Measurements from ENCODE around the gene PLA2G4B.

PLA2G4B gene

DNA sequence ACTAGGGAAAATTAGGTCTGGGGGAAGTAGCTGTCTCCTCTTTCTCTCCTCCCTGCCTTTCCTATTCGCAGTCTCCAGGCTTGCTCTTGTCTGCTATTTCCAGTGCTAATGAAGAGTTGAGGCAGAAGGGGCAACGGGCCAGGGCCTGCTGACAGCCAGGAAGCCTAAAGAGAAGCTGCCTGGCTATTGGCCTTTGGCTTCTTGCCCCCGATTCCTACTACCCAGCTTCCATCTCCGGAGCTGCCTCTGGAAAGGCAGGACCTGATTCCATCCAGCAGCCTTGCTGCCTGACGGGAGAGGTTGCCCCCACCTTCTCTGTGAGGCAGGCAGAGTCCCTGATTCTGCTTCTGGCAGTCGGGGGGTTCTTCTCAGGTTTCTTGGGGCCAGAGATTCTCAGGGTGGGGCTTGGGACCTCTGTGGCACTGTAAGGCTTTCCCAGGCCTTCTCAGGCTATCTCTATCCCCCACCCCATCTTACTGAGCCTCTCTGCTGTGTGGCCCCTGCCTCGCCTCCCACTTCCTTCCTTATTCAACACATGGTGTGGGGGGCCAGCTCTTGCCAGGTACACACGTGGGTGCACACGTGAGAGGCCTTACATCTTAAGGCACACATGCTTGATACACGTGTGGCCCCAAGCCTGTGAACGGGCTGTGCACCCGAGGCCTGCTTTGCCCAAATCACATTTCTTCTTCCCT lies 29.0 kb upstream of the PLA2G4B start:
- no peak for DNase-seq (ENCODE audit: low read depth in 2 of 2)

DNA sequence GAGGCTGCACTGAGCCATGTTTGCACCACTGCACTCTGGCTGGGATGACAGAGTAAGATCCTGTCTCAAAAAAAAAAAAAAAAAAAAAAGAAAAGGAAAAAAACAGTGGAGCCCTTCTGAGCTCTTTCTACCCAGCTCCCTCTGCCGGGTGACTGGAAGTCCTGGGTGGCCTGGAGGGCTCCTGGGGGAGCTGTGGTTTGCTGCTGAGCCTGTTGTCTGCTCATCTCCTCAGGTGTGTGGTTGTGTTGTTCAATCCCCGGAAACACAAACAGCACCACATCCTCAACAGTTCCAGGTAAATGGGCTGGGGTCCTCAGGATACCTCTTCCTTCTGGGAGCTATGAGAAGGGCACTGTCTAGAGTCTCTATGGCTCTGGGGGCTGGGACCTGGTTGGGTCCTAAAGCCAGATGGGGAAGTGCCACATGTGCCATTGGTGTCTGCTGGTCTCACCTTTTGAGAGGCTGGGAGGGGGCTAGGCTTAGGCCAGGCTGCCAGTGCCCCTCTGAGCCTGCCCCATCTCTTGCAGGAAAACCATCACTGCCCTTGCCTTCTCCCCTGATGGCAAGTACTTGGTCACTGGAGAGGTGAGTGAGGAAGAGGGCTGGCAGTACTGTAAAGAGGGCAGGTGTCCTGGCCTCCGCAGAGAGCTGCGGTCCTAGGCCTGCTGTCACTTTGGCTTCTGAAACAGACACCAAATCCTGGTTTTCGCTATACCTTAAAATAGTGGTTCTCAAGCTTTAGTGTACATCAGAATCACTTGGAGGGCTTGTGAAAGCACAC lies 27.8 kb upstream of the PLA2G4B start:
- DNase-seq (ENCODE audit: low read depth in 2 of 2) = no peak

DNA sequence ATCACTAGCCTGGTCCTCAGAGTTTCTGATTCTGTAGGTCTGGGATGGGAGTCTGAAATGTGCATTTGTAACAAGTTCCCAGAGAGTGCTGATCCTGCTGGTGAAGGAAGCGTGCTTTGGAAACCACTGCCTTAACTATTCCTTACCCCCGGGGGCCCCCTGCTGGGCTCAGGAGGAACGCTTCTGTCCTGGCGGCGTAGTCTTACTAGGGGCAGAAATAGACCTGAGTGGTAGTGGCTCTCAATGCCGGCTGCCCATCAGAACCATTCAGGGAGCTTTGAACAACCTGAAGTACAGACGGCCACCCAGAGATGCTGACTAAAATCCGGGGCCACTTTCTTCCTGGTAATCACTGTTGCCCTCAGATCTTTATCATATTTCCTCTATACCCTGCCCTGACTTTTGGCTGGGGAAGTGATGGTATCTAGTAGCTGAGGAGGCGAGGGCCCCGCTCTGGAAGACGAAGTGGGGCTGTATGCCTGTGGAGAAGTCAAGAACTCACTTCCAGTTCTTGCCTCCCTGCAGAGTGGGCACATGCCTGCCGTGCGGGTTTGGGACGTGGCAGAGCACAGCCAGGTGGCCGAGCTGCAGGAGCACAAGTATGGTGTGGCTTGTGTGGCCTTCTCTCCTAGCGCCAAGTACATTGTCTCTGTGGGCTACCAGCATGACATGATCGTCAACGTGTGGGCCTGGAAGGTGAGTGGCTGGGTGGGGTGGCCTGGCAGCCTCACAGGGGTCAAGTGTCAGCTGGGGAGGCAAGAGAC lies 27.0 kb upstream of the PLA2G4B start:
- DNase-seq (ENCODE audit: low read depth in 2 of 2) = peak; percentile 57 to 68

DNA sequence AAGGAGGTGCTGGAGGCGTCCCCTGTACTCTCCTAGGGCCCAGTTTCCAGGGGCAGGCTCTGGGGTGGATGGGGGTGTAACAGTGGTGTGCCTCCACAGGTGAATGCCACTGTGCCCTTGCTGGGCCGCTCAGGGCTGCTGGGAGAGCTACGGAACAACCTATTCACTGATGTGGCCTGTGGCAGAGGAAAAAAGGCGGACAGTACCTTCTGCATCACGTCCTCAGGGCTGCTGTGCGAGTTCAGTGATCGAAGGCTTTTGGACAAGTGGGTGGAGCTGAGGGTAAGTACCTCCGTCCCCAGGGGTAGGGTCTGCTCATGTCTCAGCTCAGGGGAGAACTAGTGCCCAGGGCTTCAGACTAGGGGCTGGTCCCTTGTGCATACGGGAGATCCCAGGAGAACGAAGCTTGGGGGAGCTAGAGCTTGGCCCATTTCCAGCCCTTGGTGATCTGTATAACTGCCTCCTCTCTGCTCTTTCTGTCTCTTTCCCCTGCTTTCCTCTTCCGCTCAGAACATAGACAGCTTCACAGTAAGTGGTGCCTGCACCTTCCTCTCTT lies 25.7 kb upstream of the PLA2G4B start:
- no peak for DNase-seq (ENCODE audit: low read depth in 2 of 2)

DNA sequence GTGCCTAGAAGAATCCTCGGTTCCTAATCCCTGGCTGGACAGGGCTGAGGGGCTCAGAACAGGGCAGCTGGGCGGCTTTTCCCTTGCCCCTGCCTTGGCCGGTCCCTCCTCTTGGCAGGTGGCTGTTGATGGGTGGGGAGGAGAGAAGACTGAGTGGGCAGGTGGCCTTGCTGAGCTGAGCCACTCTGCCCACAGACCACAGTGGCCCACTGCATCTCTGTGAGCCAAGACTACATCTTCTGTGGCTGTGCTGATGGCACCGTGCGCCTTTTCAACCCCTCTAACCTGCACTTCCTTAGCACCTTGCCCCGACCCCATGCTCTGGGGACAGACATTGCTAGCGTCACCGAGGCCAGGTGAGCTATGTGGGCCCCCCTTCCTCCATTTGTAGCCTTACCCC lies 25.2 kb upstream of the PLA2G4B start:
- no peak for DNase-seq (ENCODE audit: low read depth in 2 of 2)

DNA sequence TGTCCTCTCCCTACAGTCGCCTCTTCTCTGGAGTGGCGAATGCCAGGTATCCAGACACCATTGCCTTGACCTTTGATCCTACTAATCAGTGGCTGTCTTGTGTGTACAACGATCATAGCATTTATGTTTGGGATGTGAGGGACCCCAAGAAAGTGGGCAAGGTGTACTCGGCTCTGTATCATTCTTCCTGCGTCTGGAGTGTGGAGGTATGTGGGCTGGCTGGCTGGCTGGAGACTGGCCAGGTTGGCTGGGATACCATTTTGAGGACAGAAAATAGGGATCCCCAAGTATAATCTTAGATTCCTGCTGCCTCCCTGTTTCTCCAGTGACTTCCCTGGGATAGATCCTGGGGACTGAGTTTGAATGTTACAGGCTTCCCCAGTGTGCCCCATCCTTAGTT lies 24.1 kb upstream of the PLA2G4B start:
- no peak for DNase-seq (ENCODE audit: low read depth in 2 of 2)

DNA sequence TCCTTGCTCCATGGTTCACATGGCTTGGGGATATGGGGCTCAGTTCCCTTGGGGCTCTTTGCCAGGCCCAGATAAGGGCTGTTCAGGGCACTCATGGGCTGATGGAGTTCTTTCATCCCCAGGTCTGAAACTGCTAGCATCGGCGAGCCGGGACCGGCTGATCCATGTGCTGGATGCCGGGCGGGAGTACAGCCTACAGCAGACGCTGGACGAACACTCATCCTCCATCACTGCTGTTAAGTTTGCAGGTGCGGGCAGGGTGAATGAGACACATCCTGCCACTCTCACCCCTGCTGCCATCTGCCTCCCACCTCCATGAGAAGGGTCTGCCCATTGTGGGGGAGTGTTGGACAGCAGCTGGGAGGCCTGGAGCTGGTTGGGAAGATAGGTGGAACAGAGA lies 21.9 kb upstream of the PLA2G4B start:
- no peak for DNase-seq (ENCODE audit: low read depth in 2 of 2)

DNA sequence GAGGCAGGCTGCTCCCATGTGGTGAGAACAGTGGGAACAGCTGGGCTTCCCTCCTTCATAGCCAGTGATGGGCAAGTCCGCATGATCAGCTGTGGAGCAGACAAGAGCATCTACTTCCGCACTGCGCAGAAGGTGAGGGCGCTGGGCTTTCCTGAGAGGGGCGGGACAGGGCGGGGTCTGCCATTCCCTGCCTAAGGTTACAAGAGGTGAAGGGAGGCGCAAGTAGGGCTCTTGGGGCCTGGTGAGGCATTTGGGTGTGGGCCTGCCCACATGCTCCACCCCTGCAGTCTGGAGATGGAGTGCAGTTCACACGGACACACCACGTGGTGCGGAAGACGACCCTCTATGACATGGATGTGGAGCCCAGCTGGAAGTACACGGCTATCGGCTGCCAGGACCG lies 21.3 kb upstream of the PLA2G4B start:
- no peak for DNase-seq (ENCODE audit: low read depth in 2 of 2)

DNA sequence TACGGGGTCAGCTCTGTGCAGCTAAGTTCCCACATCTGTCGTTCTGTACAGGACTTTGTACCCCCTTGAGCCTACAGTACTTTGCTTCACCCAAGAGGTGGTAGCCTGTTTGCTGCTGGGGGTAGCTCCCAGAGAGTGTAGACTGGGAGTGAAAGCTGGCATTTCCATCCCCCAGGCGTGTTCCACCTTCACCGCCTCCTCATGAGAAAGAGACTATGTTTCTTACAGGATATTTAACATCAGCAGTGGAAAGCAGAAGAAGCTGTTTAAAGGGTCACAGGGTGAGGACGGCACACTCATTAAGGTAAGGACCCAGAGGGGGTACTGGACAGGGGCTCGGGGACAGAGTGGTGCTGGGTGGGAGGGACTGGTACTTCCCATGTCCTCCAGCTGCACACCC lies 20.9 kb upstream of the PLA2G4B start:
- no peak for DNase-seq (ENCODE audit: low read depth in 2 of 2)

DNA sequence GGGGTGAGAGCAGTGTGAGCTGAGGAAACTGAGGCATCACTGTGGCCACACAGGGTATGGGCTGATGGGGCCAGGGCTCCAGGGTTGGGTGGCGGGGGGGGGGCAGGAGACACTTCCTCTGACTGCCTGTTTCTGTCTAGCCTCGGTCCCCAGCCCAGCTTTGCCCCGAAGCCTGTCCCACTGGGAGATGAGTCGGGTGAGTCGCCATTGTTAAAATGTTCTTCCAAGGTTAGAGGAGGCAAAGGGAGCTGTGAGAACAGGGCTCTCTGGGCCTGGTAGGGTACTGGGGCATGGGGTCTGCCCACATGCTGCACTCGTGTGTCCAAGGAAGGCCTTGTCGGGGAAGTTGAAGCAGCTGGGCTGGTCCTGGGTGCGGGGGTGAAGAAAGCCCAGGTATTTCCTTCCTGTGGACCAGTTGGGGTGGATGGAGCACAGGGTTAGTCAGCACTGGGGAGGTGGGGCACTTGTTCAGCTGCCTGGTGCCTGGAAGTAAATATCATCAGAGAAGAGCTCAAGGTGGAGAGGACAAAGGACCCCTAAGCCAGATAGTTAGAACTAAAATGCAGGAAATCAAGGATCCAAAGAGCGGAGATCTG lies 19.1 kb upstream of the PLA2G4B start:
- no peak for DNase-seq (ENCODE audit: low read depth in 2 of 2)

DNA sequence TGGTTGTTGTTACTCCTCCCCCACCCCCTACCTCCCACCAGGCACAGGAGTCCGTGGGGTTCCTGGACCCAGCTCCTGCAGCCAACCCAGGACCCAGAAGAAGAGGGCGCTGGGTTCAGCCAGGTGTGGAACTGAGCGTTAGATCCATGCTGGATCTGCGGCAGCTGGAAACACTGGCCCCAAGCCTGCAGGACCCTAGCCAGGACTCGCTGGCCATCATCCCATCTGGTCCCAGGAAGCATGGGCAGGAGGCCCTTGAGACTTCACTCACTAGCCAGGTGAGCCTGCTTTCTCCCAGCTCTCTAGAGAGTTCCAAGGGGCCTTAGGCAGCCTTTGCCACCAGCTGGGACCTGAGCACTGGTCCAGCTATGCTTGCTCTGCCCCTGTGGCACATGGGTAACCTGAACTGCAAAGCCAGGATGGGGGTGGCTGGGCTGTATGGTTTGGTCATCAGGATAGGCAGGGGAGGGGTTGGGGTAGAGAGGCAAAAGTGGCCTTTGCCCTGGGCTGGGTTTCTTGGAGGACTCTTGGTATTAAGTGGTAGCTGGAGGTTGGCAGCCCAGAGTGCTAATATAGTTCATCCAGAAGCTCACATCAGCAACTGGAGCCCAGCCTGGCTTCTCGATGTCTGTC lies 17.7 kb upstream of the PLA2G4B start:
- DNase-seq (ENCODE audit: low read depth in 2 of 2) = no peak

DNA sequence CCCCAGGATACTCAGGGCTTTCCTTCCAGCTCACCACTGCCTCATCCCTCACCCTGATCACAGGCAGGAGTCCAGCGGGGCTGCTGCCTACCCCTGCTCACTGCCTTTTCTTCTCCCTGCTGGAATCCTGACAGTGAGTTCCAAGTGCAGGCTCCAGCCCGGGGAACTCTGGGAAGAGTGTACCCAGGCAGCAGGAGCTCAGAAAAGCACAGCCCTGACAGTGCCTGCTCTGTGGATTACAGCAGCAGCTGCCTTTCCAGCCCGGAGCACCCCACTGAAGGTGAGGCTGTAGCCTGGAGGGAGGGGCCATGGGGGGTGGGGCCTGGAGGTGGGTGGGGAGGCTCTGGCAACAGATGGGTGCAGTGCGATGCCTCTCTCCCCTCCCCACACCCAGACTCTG lies 16.8 kb upstream of the PLA2G4B start:
- no peak for DNase-seq (ENCODE audit: low read depth in 2 of 2)

DNA sequence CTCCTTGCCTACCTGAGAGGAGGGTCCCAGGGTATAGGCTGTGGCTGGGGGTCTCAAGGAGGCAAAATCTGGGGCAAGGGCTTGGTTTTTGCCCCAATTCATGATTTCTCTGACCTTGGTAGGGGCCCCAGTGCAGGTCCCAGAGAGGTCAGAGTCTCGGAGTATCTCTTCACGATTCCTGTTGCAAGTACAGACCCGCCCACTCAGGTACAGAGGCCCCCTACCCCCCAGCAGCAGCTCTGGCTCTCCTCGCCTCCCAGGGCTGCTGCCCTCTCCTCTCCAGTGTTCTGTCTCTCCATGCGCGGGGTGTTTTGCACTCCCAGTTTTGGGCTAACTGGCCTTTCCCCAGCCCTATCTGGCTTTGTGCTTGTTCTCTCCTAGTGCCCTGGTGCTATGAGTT lies 16.2 kb upstream of the PLA2G4B start:
- DNase-seq (ENCODE audit: low read depth in 2 of 2) = no peak

DNA sequence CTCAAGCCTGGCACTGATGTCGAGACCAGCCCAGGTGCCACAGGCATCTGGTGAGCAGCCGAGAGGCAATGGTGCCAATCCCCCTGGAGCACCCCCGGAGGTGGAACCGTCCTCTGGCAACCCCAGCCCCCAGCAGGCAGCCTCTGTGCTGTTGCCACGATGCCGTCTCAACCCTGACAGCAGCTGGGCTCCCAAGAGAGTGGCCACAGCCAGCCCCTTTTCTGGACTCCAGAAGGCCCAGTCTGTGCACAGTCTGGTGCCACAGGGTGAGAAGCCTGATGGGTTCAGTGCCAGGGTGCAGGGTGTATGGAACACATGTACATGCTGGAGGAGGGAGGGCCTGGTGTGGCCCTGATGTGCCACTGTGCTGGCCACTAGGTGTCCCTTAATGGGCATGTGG lies 15.7 kb upstream of the PLA2G4B start:
- no peak for DNase-seq (ENCODE audit: low read depth in 2 of 2)

DNA sequence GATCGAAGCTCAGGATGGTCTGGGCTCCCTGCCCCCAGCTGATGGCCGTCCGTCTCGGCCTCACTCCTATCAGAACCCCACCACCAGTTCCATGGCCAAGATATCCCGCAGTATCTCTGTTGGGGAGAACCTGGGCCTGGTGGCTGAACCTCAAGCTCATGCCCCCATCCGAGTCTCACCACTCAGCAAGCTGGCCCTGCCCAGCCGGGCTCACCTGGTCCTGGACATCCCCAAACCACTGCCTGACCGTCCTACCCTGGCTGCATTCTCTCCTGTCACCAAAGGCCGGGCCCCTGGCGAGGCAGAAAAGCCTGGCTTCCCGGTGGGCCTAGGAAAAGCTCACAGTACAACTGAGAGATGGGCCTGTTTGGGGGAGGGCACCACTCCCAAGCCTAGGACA lies 15.1 kb upstream of the PLA2G4B start:
- no peak for DNase-seq (ENCODE audit: low read depth in 2 of 2)

DNA sequence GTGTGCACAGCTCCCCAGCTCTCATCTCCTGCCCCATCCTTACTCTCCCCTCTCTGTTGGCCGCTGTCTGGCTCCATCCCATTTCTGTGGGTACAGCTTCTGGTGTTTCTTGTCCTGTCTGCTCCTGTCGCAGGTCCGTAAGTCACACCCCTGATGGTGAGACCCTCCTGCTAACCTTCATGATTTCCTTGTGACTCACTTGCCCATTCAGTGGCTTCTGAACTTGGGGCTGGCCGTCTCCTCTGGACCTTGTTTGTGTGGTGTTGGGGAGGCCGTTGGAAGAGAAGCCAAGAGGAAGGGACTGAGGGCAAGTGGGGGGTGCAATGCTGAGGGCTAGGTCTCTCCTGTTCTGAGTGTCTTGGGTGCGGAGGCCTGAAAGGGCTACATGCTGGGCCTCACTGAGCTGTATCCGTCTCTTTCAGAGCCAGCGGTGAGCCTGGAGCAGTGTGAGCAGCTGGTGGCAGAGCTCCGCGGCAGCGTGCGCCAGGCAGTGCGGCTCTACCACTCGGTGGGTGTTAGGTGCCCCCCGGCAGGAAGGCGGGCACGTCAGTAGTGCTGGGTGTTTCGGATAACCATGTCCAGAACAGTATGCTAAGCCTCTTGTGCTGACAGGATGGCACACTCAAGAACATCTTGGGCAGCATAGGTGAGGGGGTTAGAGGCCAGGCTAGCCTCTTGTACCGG lies 14.4 kb upstream of the PLA2G4B start:
- no peak for DNase-seq (ENCODE audit: low read depth in 2 of 2)

DNA sequence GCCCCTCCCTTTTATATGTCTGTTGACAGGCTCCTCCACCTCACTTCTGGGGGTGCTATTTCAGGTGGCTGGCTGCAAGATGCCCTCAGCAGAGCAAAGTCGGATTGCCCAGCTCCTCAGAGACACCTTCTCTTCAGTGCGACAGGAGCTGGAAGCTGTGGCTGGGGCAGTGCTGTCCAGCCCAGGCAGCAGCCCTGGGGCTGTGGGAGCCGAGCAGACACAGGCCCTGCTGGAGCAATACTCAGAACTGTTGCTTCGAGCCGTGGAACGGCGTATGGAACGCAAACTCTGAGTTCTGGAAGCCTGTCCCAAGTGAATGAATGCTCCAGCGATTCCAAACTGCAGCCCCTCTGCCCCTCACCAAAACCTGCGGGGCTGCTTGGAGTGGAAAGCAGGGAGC lies 13.5 kb upstream of the PLA2G4B start:
- no peak for DNase-seq (ENCODE audit: low read depth in 2 of 2)

DNA sequence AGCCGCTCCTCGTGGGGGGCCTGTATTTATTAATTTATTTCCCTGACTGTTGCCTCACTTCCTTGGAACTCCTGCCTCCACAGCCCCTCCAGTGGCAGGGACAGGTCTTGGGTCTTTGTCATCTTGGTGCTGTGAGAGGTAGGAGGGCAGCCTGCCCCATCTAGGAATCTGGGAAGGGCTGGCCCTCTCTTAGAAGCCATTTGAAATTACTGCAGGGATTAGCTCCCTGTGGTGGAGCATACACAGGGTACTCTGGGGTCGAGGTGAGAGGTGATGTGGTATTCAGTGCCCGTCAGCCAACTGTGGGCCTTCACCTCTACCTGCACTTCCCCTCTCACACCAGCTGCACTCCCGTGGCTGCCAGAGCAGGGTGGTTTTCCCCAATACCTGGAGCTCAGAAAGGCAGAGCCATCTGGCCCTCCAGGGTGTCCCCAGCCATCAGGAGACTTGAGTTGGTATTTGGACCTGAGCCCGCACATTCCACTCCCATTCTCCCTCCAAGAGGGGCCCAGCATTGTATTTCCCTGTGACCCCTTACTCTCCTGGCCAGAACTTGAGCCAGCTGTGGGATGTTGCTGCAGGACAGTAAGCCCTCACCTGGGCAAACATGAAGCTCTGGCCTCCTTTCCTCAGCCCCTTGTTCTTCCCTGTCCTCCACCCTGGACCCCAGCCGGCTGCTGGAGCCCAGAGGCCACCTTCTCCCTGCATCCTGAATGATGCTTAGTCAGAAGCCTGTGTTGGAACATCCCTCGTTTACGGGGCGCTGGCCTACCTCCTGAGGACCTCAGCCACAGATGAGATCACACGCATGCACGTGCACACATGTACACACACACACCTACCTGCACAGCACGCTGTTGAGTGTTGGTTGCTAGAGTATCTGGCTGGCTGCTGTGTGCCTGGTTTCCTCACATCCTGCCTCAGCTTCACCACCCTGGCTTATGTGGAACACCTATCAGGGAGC lies 12.8 kb upstream of the PLA2G4B start:
- DNase-seq (ENCODE audit: low read depth in 2 of 2) = no peak

DNA sequence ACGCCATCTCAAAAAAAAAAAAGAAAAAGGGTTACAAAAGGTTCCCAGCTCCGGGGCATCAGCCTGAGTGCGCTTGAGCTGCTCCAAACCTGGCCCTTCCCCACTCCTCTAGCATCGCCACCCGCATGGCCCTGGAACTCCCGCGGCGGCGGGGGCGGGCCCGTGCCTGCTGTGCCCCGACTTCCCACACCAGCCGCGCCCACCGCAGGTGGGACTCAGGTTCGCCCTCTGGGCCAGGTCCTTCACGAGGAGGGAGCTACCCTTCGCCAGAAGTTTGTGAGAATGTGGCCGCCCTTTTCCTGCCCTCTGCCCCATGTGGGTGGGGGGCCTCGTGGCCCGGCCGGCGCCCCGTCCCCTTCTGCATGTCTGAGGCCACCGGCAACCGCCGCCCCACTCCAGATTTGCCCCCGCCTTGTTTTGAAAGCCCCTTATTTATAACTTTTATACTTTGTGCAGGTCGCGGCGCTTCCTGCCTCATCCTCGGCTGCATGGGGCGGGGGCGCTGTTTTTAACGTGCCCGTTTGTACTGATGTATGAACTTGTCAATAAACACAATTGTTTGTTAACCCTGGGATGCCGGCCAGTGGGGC lies 11.3 kb upstream of the PLA2G4B start:
- DNase-seq (ENCODE audit: low read depth in 2 of 2) = no peak

All from stimulated activated CD4-positive, alpha-beta T cell treated with anti-CD3 and anti-CD28 coated beads, Interleukin-4, amount 100 ng/mL, for 48 hours (primary cell).